Spleen (tissue), 11 donors: ENCODE data around the gene KIF5C. TPM values are rescaled to one million over a fixed set of nuclear protein-coding genes. Genes with fewer than 3 reads are reported as not detected.

Experiments
- DNase-seq: peaks from one replicate; pipeline ENCODE4 v3.0.0-alpha.2; 2020
- H3K27ac ChIP-seq, 8 donors: fragments of 200-600 bp; sonication (generic) in 7 of 8; 1 replicate in 4 of 8; 2 replicates in 4 of 8; pipeline versions ENCODE4 v1.5.0 to v1.8.0; 2016 to 2021; ENCODE audit warnings: inconsistent platforms in 4 of 8, mild to moderate bottlenecking in 4 of 8, moderate library complexity in 1 of 8
- H3K27me3 ChIP-seq, 7 donors: fragments of 200-600 bp; sonication (generic) in 6 of 7; replicated peaks in 1 of 7; 1 replicate in 4 of 7; 2 replicates in 3 of 7; pipeline versions ENCODE4 v1.5.0 to v1.8.0; 2016 to 2021; ENCODE audit warnings: inconsistent platforms in 3 of 7, mild to moderate bottlenecking in 1 of 7
- H3K36me3 ChIP-seq, 6 donors: fragments of 200-600 bp; sonication (generic) in 5 of 6; 1 replicate in 4 of 6; 2 replicates in 2 of 6; pipeline versions ENCODE4 v1.5.0 to v1.8.0; 2016 to 2021; ENCODE audit warnings: inconsistent platforms in 2 of 6
- H3K4me1 ChIP-seq, 6 donors: fragments of 200-600 bp; sonication (generic) in 5 of 6; 1 replicate in 3 of 6; 2 replicates in 3 of 6; pipeline versions ENCODE4 v1.5.0 to v1.8.0; 2016 to 2021; ENCODE audit warnings: inconsistent platforms in 3 of 6
- H3K4me3 ChIP-seq, 8 donors: fragments of 200-600 bp; sonication (generic) in 7 of 8; 1 replicate in 4 of 8; 2 replicates in 4 of 8; pipeline versions ENCODE4 v1.5.0 to v1.8.0; 2016 to 2021; ENCODE audit warnings: inconsistent platforms in 4 of 8, mild to moderate bottlenecking in 4 of 8, moderate library complexity in 2 of 8
- H3K9me3 ChIP-seq, 8 donors: fragments of 200-600 bp; sonication (generic) in 7 of 8; 1 replicate in 4 of 8; 2 replicates in 4 of 8; pipeline versions ENCODE4 v1.5.0 to v1.8.0; 2016 to 2021; ENCODE audit warnings: inconsistent platforms in 4 of 8
- CTCF ChIP-seq, 11 experiments: fragments of 200-600 bp in 7 of 11; fragments of 450-650 bp in 4 of 11; sonication (generic) in 4 of 11; IDR thresholded peaks in 8 of 11; conservative IDR thresholded peaks in 3 of 11; 1 replicate in 7 of 11; 2 replicates in 4 of 11; pipeline versions ENCODE4 v1.4.0 to v1.8.0; 2016 to 2021; ENCODE audit warnings: antibody characterized with exemption in 11 of 11, inconsistent platforms in 4 of 11, mild to moderate bottlenecking in 1 of 11
- POLR2A ChIP-seq, 3 donors: fragments of 450-650 bp; IDR thresholded peaks; one replicate each; pipeline ENCODE4 v1.5.1; 2017; ENCODE audit warnings: antibody characterized with exemption in 3 of 3, mild to moderate bottlenecking in 1 of 3
- POLR2AphosphoS5 ChIP-seq, 3 donors: sonication (generic); formaldehyde crosslinking; IDR thresholded peaks; one replicate each; pipeline ENCODE4 v1.5.1; 2017; ENCODE audit warnings: antibody characterized with exemption in 3 of 3
- WGBS, 5 donors: extraction: QIAGEN DNeasy Blood & Tissue Kit in 3 of 5; methylation state at CpG; one replicate each; pipeline versions ENCODE4 v1.1.5 to v1.1.7; 2013 to 2018; 5-methylcytosine and 5-hydroxymethylcytosine counted together
- intact Hi-C: fragments of 100-400 bp; cut with DNase I; formaldehyde crosslinking; loops from one replicate; pipeline ENCODE4 v1.15.0; 2023; ENCODE audit warnings: low total_unique reads
- polyA plus RNA-seq, 3 donors: library from polyadenylated mRNA; stranded (reverse); fragments of 200-250 nt; gene quantifications; one replicate each; pipeline ENCODE4 v1.2.1, GENCODE V29; 2013
- total RNA-seq, 7 donors: library from RNA; depleted of rRNA in 3 of 7; stranded (reverse); fragments of >200 nt in 3 of 7; fragmentation: NEBNext Ultra II Directional in 4 of 7; extraction: Animal tissue kit (Norgen Biotek cat#: 25700) in 4 of 7; gene quantifications; one replicate each; pipeline versions ENCODE4 v1.1.0 to v1.2.1, GENCODE V29; 2016 to 2021
- donor health status: healthy with polysubstance abuse.
- donor health status: DM: no; HTN: no; CAD: no; lungs with moderate emphysema.
- donor health status: DM: no; HTN: no; CAD: no.
- donor health status: Bipolar disorder and iron deficiency.
- donor health status: healthy.
- donor health status: DM: no; HTN: no; CAD: no.
- donor health status: DM: yes; HTN: yes; CAD: no.

Gene KIF5C
- total and polyA plus RNA-seq, 10 donors: 0.61 to 8.3 (median 4.3) TPM

GRCh38 chr2:148876595-148877402 lies 1.8 kb downstream of the KIF5C start:
- peak overlapping the region in 6 of 8 donors; percentile 6 to 92 (median 66) for H3K4me3 ChIP-seq
- DNase-seq: peak; percentile 82
- intact Hi-C loops: no loop called here
- peaks cover 0 to 16% (median 0%) of the 10 kb centered on the region in 8 donors for H3K9me3 ChIP-seq
- peaks cover 4 to 76% (median 31%) of the 10 kb centered on the region in 7 donors for H3K27me3 ChIP-seq
- 13 to 25% (median 15%) methylated on average over 10 to 34 of the region's 34 CpGs for WGBS, 5 donors
- peaks cover 4 to 28% (median 27%) of the 10 kb centered on the region in 6 donors for H3K4me1 ChIP-seq
- TF ChIP-seq POLR2AphosphoS5 (IDR thresholded peaks at IDR 0.05) (peak in 2 of 3 donors; percentile 19 to 62), CTCF (IDR thresholded peaks at IDR 0.05 in 8 of 11, conservative IDR thresholded peaks at IDR 0.05 in 3 of 11) (no peak), POLR2A (IDR thresholded peaks at IDR 0.05) (no peak)
- no peaks in the 10 kb centered on the region for H3K36me3 ChIP-seq
- peak overlapping the region in 1 of 8 donors; percentile 36 for H3K27ac ChIP-seq

- Histone ChIP-seq H3K4me1 (peaks cover 4 to 28% (median 27%) of the 10 kb centered on the region in 6 donors), H3K9me3 (peaks cover 0 to 16% (median 0%) of the 10 kb centered on the region in 8 donors), H3K36me3 (no peaks in the 10 kb centered on the region), H3K27me3 (peaks cover 4 to 77% (median 31%) of the 10 kb centered on the region in 7 donors), H3K27ac (peak overlapping the region in 1 of 8 donors; percentile 36), H3K4me3 (no peak overlapping the region)
- DNase-seq: no peak
- intact Hi-C loops: no loop called here
- TF ChIP-seq POLR2AphosphoS5 (IDR thresholded peaks at IDR 0.05) (no peak), POLR2A (IDR thresholded peaks at IDR 0.05) (no peak), CTCF (IDR thresholded peaks at IDR 0.05 in 8 of 11, conservative IDR thresholded peaks at IDR 0.05 in 3 of 11) (no peak)
- WGBS, 5 donors: 9 to 32% (median 21%) methylated on average over 1 of the region's 1 CpG
Observed at GRCh38 chr2:148877403-148877740, 2.3 kb downstream of the KIF5C start.

- no peaks in the 10 kb centered on the region for H3K36me3 ChIP-seq
- no peak for DNase-seq
- no peak for TF ChIP-seq POLR2A (IDR thresholded peaks at IDR 0.05)
- no peak for TF ChIP-seq POLR2AphosphoS5 (IDR thresholded peaks at IDR 0.05)
- no peak for TF ChIP-seq CTCF (IDR thresholded peaks at IDR 0.05 in 8 of 11, conservative IDR thresholded peaks at IDR 0.05 in 3 of 11)
- H3K9me3 ChIP-seq: peaks cover 0 to 16% (median 0%) of the 10 kb centered on the region in 8 donors
- no peak overlapping the region for H3K4me3 ChIP-seq
- H3K27ac ChIP-seq: no peak overlapping the region
- peaks cover 4 to 60% (median 19%) of the 10 kb centered on the region in 7 donors for H3K27me3 ChIP-seq
- H3K4me1 ChIP-seq: peaks cover 4 to 17% (median 16%) of the 10 kb centered on the region in 6 donors
- intact Hi-C loops: no loop called here
- WGBS, 5 donors: 73 to 85% (median 81%) methylated on average over 2 of the region's 2 CpGs
Observed at GRCh38 chr2:148880636-148881035, 5.6 kb downstream of the KIF5C start.

- Histone ChIP-seq H3K9me3 (peaks cover 0 to 16% (median 0%) of the 10 kb centered on the region in 8 donors), H3K36me3 (no peaks in the 10 kb centered on the region), H3K4me1 (peaks cover 0 to 3% (median 3%) of the 10 kb centered on the region in 6 donors), H3K4me3 (no peak overlapping the region), H3K27ac (no peak overlapping the region), H3K27me3 (peaks cover 0 to 58% (median 5%) of the 10 kb centered on the region in 7 donors)
- intact Hi-C loops: no loop called here
- no peak for DNase-seq
- no peak for TF ChIP-seq POLR2AphosphoS5 (IDR thresholded peaks at IDR 0.05)
- TF ChIP-seq POLR2A (IDR thresholded peaks at IDR 0.05): no peak
- TF ChIP-seq CTCF (IDR thresholded peaks at IDR 0.05 in 8 of 11, conservative IDR thresholded peaks at IDR 0.05 in 3 of 11): no peak
- WGBS, 5 donors: 79 to 92% (median 89%) methylated on average over 9 of the region's 9 CpGs
Observed at GRCh38 chr2:148882051-148882450, 7.0 kb downstream of the KIF5C start.
